IgD-negative memory B cell (primary cell): ENCODE measurements around the gene EPS8L1. TPM values are rescaled to one million over a fixed set of nuclear protein-coding genes. Genes with fewer than 3 reads are reported as not detected.
"Not testable (repeated sequence)": the region's sequence is repeated elsewhere in the genome, so short reads cannot be mapped to it uniquely, and the experiment has no call there.

ENCODE experiments used
- H3K27ac Mint-ChIP-seq, 3 donors: one replicate each; pipeline ENCODE4 v1.8.0; 2020 to 2022; ENCODE audit warnings: mild to moderate bottlenecking in 3 of 3, mixed read lengths in 3 of 3, moderate library complexity in 1 of 3
- H3K27me3 Mint-ChIP-seq: one replicate; pipeline ENCODE4 v1.8.0; 2021; ENCODE audit warnings: mixed read lengths
- H3K36me3 Mint-ChIP-seq: one replicate; pipeline ENCODE4 v1.8.0; 2020; ENCODE audit warnings: mild to moderate bottlenecking, mixed read lengths
- H3K4me1 Mint-ChIP-seq, 3 donors: one replicate each; pipeline ENCODE4 v1.8.0; 2020 to 2022; ENCODE audit warnings: mixed read lengths in 3 of 3, mild to moderate bottlenecking in 1 of 3
- H3K4me3 Mint-ChIP-seq, 4 donors: one replicate each; pipeline ENCODE4 v1.8.0; 2020 to 2022; ENCODE audit warnings: mild to moderate bottlenecking in 4 of 4, mixed read lengths in 4 of 4, moderate library complexity in 3 of 4
- H3K9me3 Mint-ChIP-seq, 3 donors: one replicate each; pipeline ENCODE4 v1.8.0; 2020 to 2021; ENCODE audit warnings: mixed read lengths in 3 of 3, mild to moderate bottlenecking in 1 of 3
- polyA plus RNA-seq: library from polyadenylated mRNA; unstranded; fragments of 300-500 nt; fragmentation: Illumina TruSeq; gene quantifications from one replicate; pipeline ENCODE4 v1.2.3, GENCODE V29; 2021

EPS8L1 gene
- polyA plus RNA-seq, 1 donor from 2014 or later: 0.93 TPM

GRCh38 chr19:55042688-55043087 is 33.0 kb upstream of the EPS8L1 start:
- Mint-ChIP-seq H3K4me3 (no peak overlapping the region), H3K36me3 (peaks cover 3% of the 10 kb centered on the region), H3K27me3 (no peaks in the 10 kb centered on the region), H3K4me1 (peaks cover 0 to 2% (median 0%) of the 10 kb centered on the region in 3 donors), H3K9me3 (no peaks in the 10 kb centered on the region), H3K27ac (peak overlapping the region in 2 of 3 donors; percentile 56 to 63)

GRCh38 chr19:55044286-55044685 is 31.4 kb upstream of the EPS8L1 start:
- Mint-ChIP-seq H3K4me1 (peaks cover 0 to 2% (median 0%) of the 10 kb centered on the region in 3 donors), H3K4me3 (no peak overlapping the region), H3K27me3 (no peaks in the 10 kb centered on the region), H3K9me3 (no peaks in the 10 kb centered on the region), H3K36me3 (peaks cover 3% of the 10 kb centered on the region), H3K27ac (no peak overlapping the region)

GRCh38 chr19:55044771-55045716 is 30.6 kb upstream of the EPS8L1 start:
- H3K9me3 Mint-ChIP-seq: no peaks in the 10 kb centered on the region
- no peaks in the 10 kb centered on the region for H3K27me3 Mint-ChIP-seq
- H3K36me3 Mint-ChIP-seq: peaks cover 3% of the 10 kb centered on the region
- H3K27ac Mint-ChIP-seq: no peak overlapping the region
- no peak overlapping the region for H3K4me3 Mint-ChIP-seq
- peaks cover 0 to 2% (median 0%) of the 10 kb centered on the region in 3 donors for H3K4me1 Mint-ChIP-seq

- H3K36me3 Mint-ChIP-seq: no peaks in the 10 kb centered on the region
- H3K4me3 Mint-ChIP-seq: no peak overlapping the region
- H3K4me1 Mint-ChIP-seq: no peaks in the 10 kb centered on the region
- H3K27ac Mint-ChIP-seq: no peak overlapping the region
- no peaks in the 10 kb centered on the region for H3K27me3 Mint-ChIP-seq
- no peaks in the 10 kb centered on the region for H3K9me3 Mint-ChIP-seq
Measured at GRCh38 chr19:55046975-55047622, 28.6 kb upstream of the EPS8L1 start.

- Mint-ChIP-seq H3K36me3 (peaks cover 2% of the 10 kb centered on the region), H3K27me3 (no peaks in the 10 kb centered on the region), H3K4me3 (no peak overlapping the region)
Measured at GRCh38 chr19:55047951-55048350, 27.7 kb upstream of the EPS8L1 start.

GRCh38 chr19:55048446-55048845 is 27.2 kb upstream of the EPS8L1 start:
- H3K27me3 Mint-ChIP-seq: no peaks in the 10 kb centered on the region

More at GRCh38 chr19:55047951-55048350, 27.7 kb upstream of the EPS8L1 start:
- H3K4me1 Mint-ChIP-seq: no peaks in the 10 kb centered on the region
- no peak overlapping the region for H3K27ac Mint-ChIP-seq
- no peaks in the 10 kb centered on the region for H3K9me3 Mint-ChIP-seq

GRCh38 chr19:55050749-55051532 is 24.7 kb upstream of the EPS8L1 start:
- peak overlapping the region in 1 of 4 donors; percentile 45 for H3K4me3 Mint-ChIP-seq
- H3K27me3 Mint-ChIP-seq: no peaks in the 10 kb centered on the region
- peaks cover 2% of the 10 kb centered on the region for H3K36me3 Mint-ChIP-seq
- no peaks in the 10 kb centered on the region for H3K4me1 Mint-ChIP-seq
- H3K9me3 Mint-ChIP-seq: no peaks in the 10 kb centered on the region
- no peak overlapping the region for H3K27ac Mint-ChIP-seq

More at GRCh38 chr19:55048446-55048845, 27.2 kb upstream of the EPS8L1 start:
- peaks cover 2% of the 10 kb centered on the region for H3K36me3 Mint-ChIP-seq
- H3K9me3 Mint-ChIP-seq: no peaks in the 10 kb centered on the region
- no peaks in the 10 kb centered on the region for H3K4me1 Mint-ChIP-seq
- no peak overlapping the region for H3K27ac Mint-ChIP-seq
- H3K4me3 Mint-ChIP-seq: no peak overlapping the region

- Mint-ChIP-seq H3K36me3 (peaks cover 10% of the 10 kb centered on the region), H3K9me3 (peaks cover 0 to 2% (median 0%) of the 10 kb centered on the region in 3 donors), H3K4me3 (no peak overlapping the region), H3K27ac (peak overlapping the region in 1 of 3 donors; percentile 77), H3K27me3 (no peaks in the 10 kb centered on the region), H3K4me1 (no peaks in the 10 kb centered on the region)
Measured at GRCh38 chr19:55053735-55054134, 21.9 kb upstream of the EPS8L1 start.

- Mint-ChIP-seq H3K36me3 (peaks cover 17% of the 10 kb centered on the region), H3K4me3 (no peak overlapping the region), H3K4me1 (peaks cover 0 to 4% (median 0%) of the 10 kb centered on the region in 3 donors), H3K27ac (no peak overlapping the region), H3K9me3 (peaks cover 0 to 2% (median 0%) of the 10 kb centered on the region in 3 donors), H3K27me3 (no peaks in the 10 kb centered on the region)
Measured at GRCh38 chr19:55056827-55057226, 18.8 kb upstream of the EPS8L1 start.

GRCh38 chr19:55058781-55059610 is 16.7 kb upstream of the EPS8L1 start:
- no peaks in the 10 kb centered on the region for H3K27me3 Mint-ChIP-seq
- no peak overlapping the region for H3K27ac Mint-ChIP-seq
- H3K36me3 Mint-ChIP-seq: peaks cover 15% of the 10 kb centered on the region
- H3K4me3 Mint-ChIP-seq: peak overlapping the region in 1 of 4 donors; percentile 35
- peaks cover 0 to 8% (median 3%) of the 10 kb centered on the region in 3 donors for H3K4me1 Mint-ChIP-seq
- H3K9me3 Mint-ChIP-seq: peaks cover 0 to 2% (median 0%) of the 10 kb centered on the region in 3 donors

- H3K27me3 Mint-ChIP-seq, H3K9me3 Mint-ChIP-seq, H3K4me1 Mint-ChIP-seq: not testable (repeated sequence)
- Mint-ChIP-seq H3K27ac (peak overlapping the region in 1 of 3 donors; percentile 4), H3K36me3 (peaks cover 15% of the 10 kb centered on the region), H3K4me3 (peak overlapping the region in 3 of 4 donors; percentile 20 to 58 (median 27))
Measured at GRCh38 chr19:55060287-55060686, 15.4 kb upstream of the EPS8L1 start.

- H3K4me1 Mint-ChIP-seq: peaks cover 0 to 8% (median 6%) of the 10 kb centered on the region in 3 donors
- H3K27ac Mint-ChIP-seq: peak within 1 kb of the TSS; percentile 76 to 96 (median 88)
- no peaks in the 10 kb centered on the region for H3K9me3 Mint-ChIP-seq
Measured at GRCh38 chr19:55062735-55063491, 12.8 kb upstream of the EPS8L1 start, which contains the start of gene RDH13. Gene RDH13 (minus strand): TSS chr19:55063148. CDS start chr19:55063032, 116 bp downstream.

GRCh38 chr19:55063492-55063843 is 12.2 kb upstream of the EPS8L1 start:
- Mint-ChIP-seq H3K27me3 (peaks cover 9% of the 10 kb centered on the region), H3K9me3 (no peaks in the 10 kb centered on the region), H3K4me3 (peak overlapping the region; percentile 61 to 92 (median 84)), H3K27ac (peak overlapping the region; percentile 76 to 96 (median 88)), H3K4me1 (peaks cover 0 to 8% (median 6%) of the 10 kb centered on the region in 3 donors), H3K36me3 (peaks cover 8% of the 10 kb centered on the region)

More at GRCh38 chr19:55062735-55063491, 12.8 kb upstream of the EPS8L1 start, which contains the start of gene RDH13:
- peaks cover 9% of the 10 kb centered on the region for H3K36me3 Mint-ChIP-seq
- peak within 1 kb of the TSS; percentile 61 to 94 (median 86) for H3K4me3 Mint-ChIP-seq
- H3K27me3 Mint-ChIP-seq: peaks cover 9% of the 10 kb centered on the region
